ENCODE data around the gene OR5M8. TPM values are rescaled to one million over a fixed set of nuclear protein-coding genes. Genes with fewer than 3 reads are reported as not detected.

The OR5M8 gene
- not detected in 2 replicates for total RNA-seq

DNA sequence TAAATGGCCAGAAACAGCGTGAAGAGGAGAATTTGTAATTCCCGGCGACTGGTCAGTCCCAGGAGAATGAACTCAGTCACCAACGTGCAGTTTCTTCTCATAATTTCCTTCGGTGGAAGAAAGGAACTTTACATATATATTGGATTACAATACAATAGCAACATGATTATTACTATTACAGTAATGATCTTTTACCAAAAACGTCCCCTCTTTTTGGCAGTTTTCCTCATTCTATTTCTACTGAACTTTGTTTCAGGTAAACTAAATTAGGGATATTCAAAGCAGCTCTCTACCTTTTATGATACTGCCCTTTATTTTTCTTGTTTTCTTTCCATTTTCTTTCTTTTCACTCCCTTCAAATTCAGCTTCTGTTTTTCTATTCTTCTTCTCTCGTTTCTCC is at the start of gene OR5M8:
Gene OR5M8 (minus strand): TSS at position 101 of the 400 bp plus-strand sequence. CDS start 0 bp downstream, at position 101.

DNA sequence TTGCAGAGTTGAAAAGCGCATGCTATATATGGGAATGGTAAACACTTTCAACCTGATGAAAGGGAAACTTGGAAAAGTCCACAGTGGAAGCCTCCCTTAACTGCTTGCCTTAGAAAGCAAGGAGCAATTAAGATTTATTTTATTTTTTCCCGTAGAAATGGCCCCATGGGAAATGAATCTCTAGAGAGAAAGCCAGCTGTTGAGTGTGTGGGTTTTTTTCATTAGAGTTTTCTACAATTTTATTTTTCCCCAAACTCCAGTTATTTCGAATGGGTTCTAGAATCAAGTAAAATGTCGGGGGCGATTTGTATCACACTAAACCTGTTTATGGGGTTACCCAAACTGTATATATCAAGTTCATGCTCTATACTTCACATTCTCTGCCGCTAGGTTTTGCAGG is 17.9 kb downstream of the OR5M8 start, which contains the start of gene OR5M3:
Gene OR5M3 (minus strand): TSS at position 101 of the 400 bp plus-strand sequence. CDS start 2,855 bp downstream, outside the sequence.

Other genes starting within 250 kb of the OR5M8 start
- not detected in 2 replicates for gene OR5T3, start 239.1 kb downstream of the OR5M8 start, total RNA-seq
- gene OR5T1, start 217.2 kb downstream of the OR5M8 start, total RNA-seq: not detected in 2 replicates
- not detected in 2 replicates for gene OR8H1, start 199.1 kb downstream of the OR5M8 start, total RNA-seq
- not detected in 2 replicates for gene OR8K3, start 176.2 kb downstream of the OR5M8 start, total RNA-seq
- not detected in 2 replicates for gene OR8K1, start 145.3 kb downstream of the OR5M8 start, total RNA-seq
- not detected in 2 replicates for gene OR8J1, start 137.1 kb downstream of the OR5M8 start, total RNA-seq
- gene OR8U1, start 115.7 kb downstream of the OR5M8 start, total RNA-seq: not detected in 2 replicates
- gene OR5AL1, start 78.7 kb downstream of the OR5M8 start, total RNA-seq: not detected in 2 replicates
- not detected in 2 replicates for gene OR5M3, start 18.0 kb downstream of the OR5M8 start, total RNA-seq
- gene OR5M11, start 51.9 kb upstream of the OR5M8 start, total RNA-seq: not detected in 2 replicates
- gene OR5M10, start 86.4 kb upstream of the OR5M8 start, total RNA-seq: not detected in 2 replicates
- not detected in 2 replicates for gene OR5M1, start 123.5 kb upstream of the OR5M8 start, total RNA-seq
- not detected in 2 replicates for gene OR5AP2, start 151.1 kb upstream of the OR5M8 start, total RNA-seq
- not detected in 2 replicates for gene OR5AR1, start 172.3 kb upstream of the OR5M8 start, total RNA-seq
- gene OR9G1, start 207.7 kb upstream of the OR5M8 start, total RNA-seq: not detected in 2 replicates

Measured in smooth muscle cell of trachea (primary cell).